Measurements from ENCODE around the gene ASIP. TPM values are rescaled to one million over a fixed set of nuclear protein-coding genes. Genes with fewer than 3 reads are reported as not detected.
"Not testable (repeated sequence)": the region's sequence is repeated elsewhere in the genome, so short reads cannot be mapped to it uniquely, and the experiment has no call there.

Gene ASIP
- total RNA-seq, 4 donors from 2014 or later: not detected

GRCh38 chr20:34243377-34243776 is 2.2 kb downstream of the ASIP start:
- no peak for ATAC-seq
- Histone ChIP-seq H3K27me3 (no peaks in the 10 kb centered on the region), H3K4me3 (no peak overlapping the region), H3K9me3 (no peaks in the 10 kb centered on the region), H3K27ac (no peak overlapping the region), H3K36me3 (no peaks in the 10 kb centered on the region), H3K4me1 (no peaks in the 10 kb centered on the region)
- in situ Hi-C loops (cut with MboI; ENCODE audit: low sequenced_read_pairs in 4 of 4): no loop called here
- no peak for DNase-seq
- no peak for TF ChIP-seq CTCF (IDR thresholded peaks at IDR 0.05 in 4 of 5, conservative IDR thresholded peaks at IDR 0.05 in 1 of 5)
- no peak for TF ChIP-seq POLR2A (IDR thresholded peaks at IDR 0.05)
- intact Hi-C loops (cut with DNase I; ENCODE audit: low total_unique reads): no loop called here

- TF ChIP-seq POLR2A (IDR thresholded peaks at IDR 0.05) (no peak), CTCF (IDR thresholded peaks at IDR 0.05 in 4 of 5, conservative IDR thresholded peaks at IDR 0.05 in 1 of 5) (no peak)
- DNase-seq (no peak), ATAC-seq (no peak)
- in situ Hi-C loops (cut with MboI; ENCODE audit: low sequenced_read_pairs in 4 of 4) (no loop called here), intact Hi-C loops (cut with DNase I; ENCODE audit: low total_unique reads) (no loop called here)
- Histone ChIP-seq H3K9me3 (no peaks in the 10 kb centered on the region), H3K4me1 (no peaks in the 10 kb centered on the region), H3K27me3 (no peaks in the 10 kb centered on the region), H3K4me3 (no peak overlapping the region), H3K36me3 (no peaks in the 10 kb centered on the region), H3K27ac (no peak overlapping the region)
Observed at GRCh38 chr20:34246126-34246626, 5.0 kb downstream of the ASIP start.

GRCh38 chr20:34249291-34249690 is 8.1 kb downstream of the ASIP start:
- no peak for TF ChIP-seq POLR2A (IDR thresholded peaks at IDR 0.05)
- TF ChIP-seq CTCF (IDR thresholded peaks at IDR 0.05 in 4 of 5, conservative IDR thresholded peaks at IDR 0.05 in 1 of 5): no peak
- Histone ChIP-seq H3K4me3 (no peak overlapping the region), H3K27me3 (no peaks in the 10 kb centered on the region), H3K9me3 (no peaks in the 10 kb centered on the region), H3K27ac (no peak overlapping the region), H3K36me3 (no peaks in the 10 kb centered on the region), H3K4me1 (no peaks in the 10 kb centered on the region)
- peak in 1 of 2 donors; percentile 39 for ATAC-seq
- in situ Hi-C loops (cut with MboI; ENCODE audit: low sequenced_read_pairs in 4 of 4): no loop called here
- intact Hi-C loops (cut with DNase I; ENCODE audit: low total_unique reads): no loop called here
- DNase-seq: no peak

GRCh38 chr20:34250005-34250404 is 8.8 kb downstream of the ASIP start:
- TF ChIP-seq CTCF (IDR thresholded peaks at IDR 0.05 in 4 of 5, conservative IDR thresholded peaks at IDR 0.05 in 1 of 5) (no peak), POLR2A (IDR thresholded peaks at IDR 0.05) (no peak)
- Histone ChIP-seq H3K4me1 (no peaks in the 10 kb centered on the region), H3K27me3 (no peaks in the 10 kb centered on the region), H3K4me3 (no peak overlapping the region), H3K36me3 (no peaks in the 10 kb centered on the region), H3K27ac (no peak overlapping the region), H3K9me3 (no peaks in the 10 kb centered on the region)
- DNase-seq (no peak), ATAC-seq (no peak)
- in situ Hi-C loops (cut with MboI; ENCODE audit: low sequenced_read_pairs in 4 of 4): no loop called here
- intact Hi-C loops (cut with DNase I; ENCODE audit: low total_unique reads): no loop called here

GRCh38 chr20:34251619-34252018 is 10.4 kb downstream of the ASIP start:
- H3K9me3 ChIP-seq: no peaks in the 10 kb centered on the region
- no peaks in the 10 kb centered on the region for H3K4me1 ChIP-seq
- no peak overlapping the region for H3K27ac ChIP-seq
- no peak overlapping the region for H3K4me3 ChIP-seq
- H3K27me3 ChIP-seq: no peaks in the 10 kb centered on the region
- in situ Hi-C loops (cut with MboI; ENCODE audit: low sequenced_read_pairs in 4 of 4) (no loop called here), intact Hi-C loops (cut with DNase I; ENCODE audit: low total_unique reads) (no loop called here)
- ATAC-seq (no peak), DNase-seq (no peak)
- TF ChIP-seq CTCF (IDR thresholded peaks at IDR 0.05 in 4 of 5, conservative IDR thresholded peaks at IDR 0.05 in 1 of 5) (no peak), POLR2A (IDR thresholded peaks at IDR 0.05) (no peak)
- no peaks in the 10 kb centered on the region for H3K36me3 ChIP-seq

- H3K9me3 ChIP-seq; H3K27me3 ChIP-seq; H3K4me3 ChIP-seq; DNase-seq; in situ Hi-C loops (cut with MboI; ENCODE audit: low sequenced_read_pairs in 4 of 4); intact Hi-C loops (cut with DNase I; ENCODE audit: low total_unique reads); H3K36me3 ChIP-seq; H3K4me1 ChIP-seq; H3K27ac ChIP-seq; ATAC-seq: not testable (repeated sequence)
Observed at GRCh38 chr20:34252431-34253086, 11.3 kb downstream of the ASIP start.

Data from gastrocnemius medialis (tissue), 4 donors.